Panc1 (cell line): ENCODE measurements around the gene MC3R. TPM values are rescaled to one million over a fixed set of nuclear protein-coding genes. Genes with fewer than 3 reads are reported as not detected.

Experiments used
- ATAC-seq: fragments of 200-7000 bp; cut with Tn5 transposase; 2 replicates; pipeline ENCODE4 v1.9.1; 2020; ENCODE audit warnings: mild to moderate bottlenecking, moderate library complexity
- BruUV-seq: library from RNA; stranded (reverse); fragments of 400-500 nt; replicated peaks from 2 replicates; lab custom pipeline; 2021; lab: Mats Ljungman, UMichigan
- CTCF ChIA-PET: fragments of 300-600 bp; sonication (Branson Sonifier 250); formaldehyde crosslinking; loops from one replicate; lab custom pipeline; 2022; ENCODE audit warnings: antibody characterized with exemption; lab: Charles Lee
- POLR2A ChIA-PET: fragments of 300-600 bp; sonication (Branson Sonifier 250); formaldehyde crosslinking; loops from one replicate; lab custom pipeline; 2022; ENCODE audit warnings: antibody characterized with exemption; lab: Charles Lee
- DNase-seq: peaks from one replicate; pipeline ENCODE4 v3.0.0-alpha.2; 2010; ENCODE audit warnings: low read depth, low spot score
- H3K27ac ChIP-seq: 2 replicates; pipeline ENCODE4 v1.5.1; 2011; ENCODE audit warnings: mild to moderate bottlenecking, low read length, inconsistent platforms
- H3K27me3 ChIP-seq: fragments of 200-500 bp; sonication (Bioruptor generic); 2 replicates; pipeline ENCODE4 v1.6.0; 2014; ENCODE audit warnings: low read length, inconsistent platforms; ENCODE audit not compliant: control insufficient read depth, insufficient read depth
- H3K36me3 ChIP-seq: fragments of 200-500 bp; sonication (Bioruptor generic); 2 replicates; pipeline ENCODE4 v1.5.1; 2014; ENCODE audit warnings: inconsistent platforms, mild to moderate bottlenecking, low read length, moderate library complexity; ENCODE audit not compliant: control insufficient read depth, insufficient read depth
- H3K4me1 ChIP-seq: 2 replicates; pipeline ENCODE4 v1.5.1; 2011; ENCODE audit warnings: inconsistent platforms, mild to moderate bottlenecking, low read length, moderate library complexity; ENCODE audit not compliant: control insufficient read depth, insufficient read depth
- H3K4me3 ChIP-seq, 2 experiments: 2 replicates each; pipeline ENCODE4 v1.5.1; 2011 to 2012; ENCODE audit warnings: low read depth in 2 of 2, low read length in 2 of 2, mild to moderate bottlenecking in 2 of 2, inconsistent platforms in 1 of 2, moderate library complexity in 1 of 2
- H3K9me3 ChIP-seq: fragments of 200-500 bp; sonication (Bioruptor generic); 2 replicates; pipeline ENCODE4 v1.5.1; 2014; ENCODE audit warnings: low read depth, mild to moderate bottlenecking, inconsistent platforms, low read length, moderate library complexity; ENCODE audit not compliant: control insufficient read depth, insufficient read depth
- POLR2AphosphoS5 ChIP-seq: IDR thresholded peaks from 2 replicates; pipeline ENCODE4 v1.6.1; 2012; ENCODE audit warnings: mild to moderate bottlenecking, low read depth, low read length, moderate library complexity
- SIN3A ChIP-seq: IDR thresholded peaks from 2 replicates; pipeline ENCODE4 v1.6.1; 2012; ENCODE audit warnings: low read depth, mild to moderate bottlenecking, low read length, moderate library complexity, borderline replicate concordance; ENCODE audit not compliant: insufficient read depth
- TCF7L2 ChIP-seq: IDR thresholded peaks from 2 replicates; pipeline ENCODE4 v1.6.1; 2011; ENCODE audit warnings: mild to moderate bottlenecking, low read depth, low read length, inconsistent platforms
- in situ Hi-C: cut with HindIII; loops from 2 replicates; pipeline ENCODE4 v1.10.0; 2016; ENCODE audit warnings: low sequenced_read_pairs, low pct_unique_long_range_greater_than_20kb
- intact Hi-C: fragments of 100-400 bp; cut with micrococcal nuclease; formaldehyde crosslinking; loops from one replicate; pipeline ENCODE4 v1.10.0; 2022; ENCODE audit not compliant: unreplicated experiment
- total RNA-seq: library from RNA; stranded (reverse); gene quantifications from one replicate; pipeline ENCODE4 v1.2.1, GENCODE V29; 2021; ENCODE audit not compliant: unreplicated experiment
- TF ChIP-seq, protein P1 (sequence below), 2 experiments: IDR thresholded peaks; 2 replicates each; pipeline ENCODE4 v1.6.1; 2011 to 2012; ENCODE audit warnings: low read depth in 2 of 2, control low read depth in 1 of 2, low read length in 1 of 2, mild to moderate bottlenecking in 1 of 2, moderate library complexity in 1 of 2; ENCODE audit not compliant: insufficient read depth in 1 of 2
- TF ChIP-seq, protein P2 (sequence below): fragments of 450-650 bp; IDR thresholded peaks from 2 replicates; pipeline ENCODE4 v1.5.1; 2017; ENCODE audit warnings: mild to moderate bottlenecking

Gene MC3R
- total RNA-seq, 1 experiment from 2014 or later: not detected

DNA sequence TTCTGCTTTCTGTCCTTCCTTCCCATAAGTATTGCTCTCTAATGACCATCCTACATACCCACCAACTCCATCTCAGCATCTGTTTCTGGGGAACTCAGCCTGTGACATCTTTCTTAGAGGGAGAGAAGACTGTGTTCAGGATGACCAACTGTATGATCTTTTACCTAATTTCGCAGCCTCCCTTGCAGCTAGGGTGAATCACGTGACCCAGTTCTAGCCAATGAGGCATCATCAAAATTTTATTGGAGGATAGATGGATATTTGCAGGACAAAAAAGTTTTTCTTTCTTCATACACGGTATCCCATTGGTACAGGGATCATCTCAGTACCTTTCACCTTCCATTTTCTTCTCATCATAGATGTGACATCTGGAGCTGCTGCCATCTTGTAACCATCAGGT is 14.4 kb upstream of the MC3R start:
- POLR2A ChIA-PET: no interaction called here
- DNase-seq (no peak), ATAC-seq (no peak)
- H3K27me3 ChIP-seq: no peaks in the 10 kb centered on the region; the same call in 1 of the 2 replicates
- no TSS peak for BruUV-seq
- intact Hi-C loops (no loop called here), in situ Hi-C loops (no loop called here)
- no peak for TF ChIP-seq TCF7L2
- TF ChIP-seq SIN3A: no peak
- TF ChIP-seq POLR2AphosphoS5: no peak
- TF ChIP-seq, protein P1, sequence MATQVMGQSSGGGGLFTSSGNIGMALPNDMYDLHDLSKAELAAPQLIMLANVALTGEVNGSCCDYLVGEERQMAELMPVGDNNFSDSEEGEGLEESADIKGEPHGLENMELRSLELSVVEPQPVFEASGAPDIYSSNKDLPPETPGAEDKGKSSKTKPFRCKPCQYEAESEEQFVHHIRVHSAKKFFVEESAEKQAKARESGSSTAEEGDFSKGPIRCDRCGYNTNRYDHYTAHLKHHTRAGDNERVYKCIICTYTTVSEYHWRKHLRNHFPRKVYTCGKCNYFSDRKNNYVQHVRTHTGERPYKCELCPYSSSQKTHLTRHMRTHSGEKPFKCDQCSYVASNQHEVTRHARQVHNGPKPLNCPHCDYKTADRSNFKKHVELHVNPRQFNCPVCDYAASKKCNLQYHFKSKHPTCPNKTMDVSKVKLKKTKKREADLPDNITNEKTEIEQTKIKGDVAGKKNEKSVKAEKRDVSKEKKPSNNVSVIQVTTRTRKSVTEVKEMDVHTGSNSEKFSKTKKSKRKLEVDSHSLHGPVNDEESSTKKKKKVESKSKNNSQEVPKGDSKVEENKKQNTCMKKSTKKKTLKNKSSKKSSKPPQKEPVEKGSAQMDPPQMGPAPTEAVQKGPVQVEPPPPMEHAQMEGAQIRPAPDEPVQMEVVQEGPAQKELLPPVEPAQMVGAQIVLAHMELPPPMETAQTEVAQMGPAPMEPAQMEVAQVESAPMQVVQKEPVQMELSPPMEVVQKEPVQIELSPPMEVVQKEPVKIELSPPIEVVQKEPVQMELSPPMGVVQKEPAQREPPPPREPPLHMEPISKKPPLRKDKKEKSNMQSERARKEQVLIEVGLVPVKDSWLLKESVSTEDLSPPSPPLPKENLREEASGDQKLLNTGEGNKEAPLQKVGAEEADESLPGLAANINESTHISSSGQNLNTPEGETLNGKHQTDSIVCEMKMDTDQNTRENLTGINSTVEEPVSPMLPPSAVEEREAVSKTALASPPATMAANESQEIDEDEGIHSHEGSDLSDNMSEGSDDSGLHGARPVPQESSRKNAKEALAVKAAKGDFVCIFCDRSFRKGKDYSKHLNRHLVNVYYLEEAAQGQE (IDR thresholded peaks at IDR 0.05; ENCODE audit: insufficient read depth in 1 of 2, low read depth in 2 of 2, low read length in 1 of 2): no peak
- TF ChIP-seq, protein P2, sequence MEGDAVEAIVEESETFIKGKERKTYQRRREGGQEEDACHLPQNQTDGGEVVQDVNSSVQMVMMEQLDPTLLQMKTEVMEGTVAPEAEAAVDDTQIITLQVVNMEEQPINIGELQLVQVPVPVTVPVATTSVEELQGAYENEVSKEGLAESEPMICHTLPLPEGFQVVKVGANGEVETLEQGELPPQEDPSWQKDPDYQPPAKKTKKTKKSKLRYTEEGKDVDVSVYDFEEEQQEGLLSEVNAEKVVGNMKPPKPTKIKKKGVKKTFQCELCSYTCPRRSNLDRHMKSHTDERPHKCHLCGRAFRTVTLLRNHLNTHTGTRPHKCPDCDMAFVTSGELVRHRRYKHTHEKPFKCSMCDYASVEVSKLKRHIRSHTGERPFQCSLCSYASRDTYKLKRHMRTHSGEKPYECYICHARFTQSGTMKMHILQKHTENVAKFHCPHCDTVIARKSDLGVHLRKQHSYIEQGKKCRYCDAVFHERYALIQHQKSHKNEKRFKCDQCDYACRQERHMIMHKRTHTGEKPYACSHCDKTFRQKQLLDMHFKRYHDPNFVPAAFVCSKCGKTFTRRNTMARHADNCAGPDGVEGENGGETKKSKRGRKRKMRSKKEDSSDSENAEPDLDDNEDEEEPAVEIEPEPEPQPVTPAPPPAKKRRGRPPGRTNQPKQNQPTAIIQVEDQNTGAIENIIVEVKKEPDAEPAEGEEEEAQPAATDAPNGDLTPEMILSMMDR: no peak
- H3K4me1 ChIP-seq: no peaks in the 10 kb centered on the region
- H3K36me3 ChIP-seq: no peaks in the 10 kb centered on the region
- no peak overlapping the region for H3K4me3 ChIP-seq
- no peaks in the 10 kb centered on the region for H3K9me3 ChIP-seq
- H3K27ac ChIP-seq: no peak overlapping the region
- CTCF ChIA-PET: no interaction called here

DNA sequence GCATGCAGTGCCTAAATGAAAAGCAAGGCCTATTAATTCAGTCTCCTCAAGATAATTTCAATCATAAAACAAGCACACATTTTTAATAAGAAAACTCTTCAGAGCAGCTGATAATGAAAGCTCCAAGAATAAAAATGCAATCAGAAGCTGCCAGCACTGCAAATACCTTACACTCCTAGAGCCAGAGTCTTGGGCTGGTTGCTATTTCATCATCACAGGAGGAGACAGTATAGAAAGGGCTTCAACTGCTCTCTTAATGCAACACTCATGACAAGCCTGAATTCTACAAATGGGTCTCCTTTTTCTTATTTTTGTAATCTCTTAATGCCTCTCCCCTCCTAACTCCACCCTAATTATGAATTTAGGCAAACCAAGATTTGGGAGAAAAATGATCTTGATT is 11.2 kb upstream of the MC3R start:
- DNase-seq (no peak), ATAC-seq (no peak)
- TF ChIP-seq, protein P1 (IDR thresholded peaks at IDR 0.05; ENCODE audit: insufficient read depth in 1 of 2, low read depth in 2 of 2, low read length in 1 of 2): no peak
- POLR2A ChIA-PET: no interaction called here
- H3K36me3 ChIP-seq: no peaks in the 10 kb centered on the region
- no TSS peak for BruUV-seq
- in situ Hi-C loops: no loop called here
- H3K27ac ChIP-seq: no peak overlapping the region
- H3K9me3 ChIP-seq: no peaks in the 10 kb centered on the region
- no peaks in the 10 kb centered on the region for H3K27me3 ChIP-seq
- CTCF ChIA-PET: no interaction called here
- H3K4me3 ChIP-seq: no peak overlapping the region
- intact Hi-C loops: no loop called here
- H3K4me1 ChIP-seq: no peaks in the 10 kb centered on the region
